ENCODE measurements around the gene ATCAY.

The ATCAY gene

GRCh38 chr19:3968556-3969434 lies 88.3 kb downstream of the ATCAY start:
- ChIA-PET POLR2A (interaction anchor here (1.0 to 6.1 kb wide), 10 partner anchors 9 to 207 kb away, joined by 3 to 266 read pairs (median 6); partner anchors contain the start of genes APBA3, EEF2 and MRPL54), CTCF (interaction anchor here (1.1 to 5.5 kb wide), 5 partner anchors 11 to 281 kb away, joined by 3 to 37 read pairs (median 10); partner anchors contain the start of gene EEF2)
- peak; percentile 98 for DNase-seq (ENCODE audit: low read depth, low spot score)
- H3K4me3 ChIP-seq (ENCODE audit: low read depth, low read length) = peak overlapping the region; percentile 97
- TF ChIP-seq, protein P1, sequence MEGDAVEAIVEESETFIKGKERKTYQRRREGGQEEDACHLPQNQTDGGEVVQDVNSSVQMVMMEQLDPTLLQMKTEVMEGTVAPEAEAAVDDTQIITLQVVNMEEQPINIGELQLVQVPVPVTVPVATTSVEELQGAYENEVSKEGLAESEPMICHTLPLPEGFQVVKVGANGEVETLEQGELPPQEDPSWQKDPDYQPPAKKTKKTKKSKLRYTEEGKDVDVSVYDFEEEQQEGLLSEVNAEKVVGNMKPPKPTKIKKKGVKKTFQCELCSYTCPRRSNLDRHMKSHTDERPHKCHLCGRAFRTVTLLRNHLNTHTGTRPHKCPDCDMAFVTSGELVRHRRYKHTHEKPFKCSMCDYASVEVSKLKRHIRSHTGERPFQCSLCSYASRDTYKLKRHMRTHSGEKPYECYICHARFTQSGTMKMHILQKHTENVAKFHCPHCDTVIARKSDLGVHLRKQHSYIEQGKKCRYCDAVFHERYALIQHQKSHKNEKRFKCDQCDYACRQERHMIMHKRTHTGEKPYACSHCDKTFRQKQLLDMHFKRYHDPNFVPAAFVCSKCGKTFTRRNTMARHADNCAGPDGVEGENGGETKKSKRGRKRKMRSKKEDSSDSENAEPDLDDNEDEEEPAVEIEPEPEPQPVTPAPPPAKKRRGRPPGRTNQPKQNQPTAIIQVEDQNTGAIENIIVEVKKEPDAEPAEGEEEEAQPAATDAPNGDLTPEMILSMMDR (IDR thresholded peaks at IDR 0.05; ENCODE audit: insufficient read depth, low read length, missing control alignments) = no peak

DNA sequence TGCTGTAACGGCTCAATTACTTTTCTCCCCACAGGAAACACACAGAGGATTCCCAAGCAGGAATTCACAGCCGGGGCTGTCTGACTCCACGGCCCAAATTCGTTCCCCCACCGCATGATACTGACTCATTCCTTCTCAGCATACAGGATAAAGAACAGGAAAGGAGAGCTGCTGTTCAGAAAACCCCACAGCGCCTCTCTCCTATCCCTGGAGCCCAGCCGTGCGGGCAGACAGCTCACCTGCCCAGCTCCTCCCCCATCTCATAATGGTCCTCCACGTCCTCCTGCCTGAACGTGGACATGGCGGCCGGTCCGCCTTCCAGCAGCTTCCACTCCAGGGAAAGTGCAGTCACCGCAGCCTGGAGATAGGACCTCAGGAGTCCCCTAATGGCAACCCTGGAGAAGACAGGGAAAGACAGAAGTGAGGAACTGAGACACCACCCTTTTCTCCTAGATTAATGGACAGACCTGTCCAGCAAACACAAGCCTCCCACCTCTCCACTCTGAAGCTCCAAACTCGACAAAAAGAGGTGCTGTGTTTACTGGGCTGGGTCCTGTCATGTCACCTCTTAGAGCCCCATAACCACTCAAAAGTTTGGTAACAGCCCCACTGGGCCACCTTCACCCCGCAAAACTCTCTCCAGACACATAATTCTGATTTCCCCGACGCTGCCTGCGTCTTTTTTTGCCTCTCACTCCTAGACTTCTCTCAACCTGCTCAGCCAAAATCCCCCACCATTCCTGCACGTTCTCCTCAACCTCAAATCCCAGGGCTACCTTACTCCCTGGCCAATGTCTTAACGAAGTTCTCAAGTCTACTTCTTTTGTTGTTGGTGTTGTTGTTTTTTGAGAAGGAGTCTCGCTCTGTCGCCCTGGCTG lies 89.2 kb downstream of the ATCAY start:
- H3K4me3 ChIP-seq (ENCODE audit: low read depth, low read length) = peak overlapping the region; percentile 97
- TF ChIP-seq, protein P1 (IDR thresholded peaks at IDR 0.05; ENCODE audit: insufficient read depth, low read length, missing control alignments) = peak; percentile 27
- POLR2A ChIA-PET = interaction anchor here (0.5 to 6.1 kb wide), 11 partner anchors 10 to 241 kb away, joined by 3 to 266 read pairs (median 5); partner anchors contain the start of genes APBA3, EEF2 and MRPL54
- DNase-seq (ENCODE audit: low read depth, low spot score) = peak; percentile 52
- CTCF ChIA-PET = interaction anchor here (1.1 to 5.5 kb wide), 5 partner anchors 11 to 282 kb away, joined by 3 to 37 read pairs (median 10); partner anchors contain the start of gene EEF2

DNA sequence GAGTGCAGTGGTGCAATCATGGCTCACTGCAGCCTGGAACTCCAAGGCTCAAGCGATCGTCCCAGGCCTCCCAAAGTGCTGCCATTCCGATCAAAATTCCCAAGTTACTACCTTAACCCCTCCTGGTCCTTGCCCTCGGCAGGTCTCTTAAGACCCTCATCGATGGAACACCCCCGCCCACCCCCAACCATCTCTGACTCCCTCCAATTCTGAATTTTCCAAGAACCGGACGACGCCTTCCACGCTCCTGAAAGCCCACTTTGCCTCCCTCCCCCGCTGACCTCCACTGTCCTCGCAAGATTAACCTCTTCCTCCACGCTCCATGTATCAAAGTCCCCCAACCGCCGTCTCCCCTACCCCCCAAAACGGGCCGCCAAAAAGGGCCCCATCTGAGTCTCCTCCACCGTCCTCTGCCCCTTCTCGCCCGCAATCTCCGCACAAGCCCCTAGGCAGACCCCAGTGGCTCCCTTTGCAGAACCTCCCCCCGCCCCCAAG lies 89.9 kb downstream of the ATCAY start:
- CTCF ChIA-PET = interaction anchor here (1.3 to 5.5 kb wide), 4 partner anchors 10 to 18 kb away, joined by 3 to 37 read pairs (median 20); partner anchors contain the start of gene EEF2
- TF ChIP-seq, protein P1 (IDR thresholded peaks at IDR 0.05; ENCODE audit: insufficient read depth, low read length, missing control alignments) = no peak

DNA sequence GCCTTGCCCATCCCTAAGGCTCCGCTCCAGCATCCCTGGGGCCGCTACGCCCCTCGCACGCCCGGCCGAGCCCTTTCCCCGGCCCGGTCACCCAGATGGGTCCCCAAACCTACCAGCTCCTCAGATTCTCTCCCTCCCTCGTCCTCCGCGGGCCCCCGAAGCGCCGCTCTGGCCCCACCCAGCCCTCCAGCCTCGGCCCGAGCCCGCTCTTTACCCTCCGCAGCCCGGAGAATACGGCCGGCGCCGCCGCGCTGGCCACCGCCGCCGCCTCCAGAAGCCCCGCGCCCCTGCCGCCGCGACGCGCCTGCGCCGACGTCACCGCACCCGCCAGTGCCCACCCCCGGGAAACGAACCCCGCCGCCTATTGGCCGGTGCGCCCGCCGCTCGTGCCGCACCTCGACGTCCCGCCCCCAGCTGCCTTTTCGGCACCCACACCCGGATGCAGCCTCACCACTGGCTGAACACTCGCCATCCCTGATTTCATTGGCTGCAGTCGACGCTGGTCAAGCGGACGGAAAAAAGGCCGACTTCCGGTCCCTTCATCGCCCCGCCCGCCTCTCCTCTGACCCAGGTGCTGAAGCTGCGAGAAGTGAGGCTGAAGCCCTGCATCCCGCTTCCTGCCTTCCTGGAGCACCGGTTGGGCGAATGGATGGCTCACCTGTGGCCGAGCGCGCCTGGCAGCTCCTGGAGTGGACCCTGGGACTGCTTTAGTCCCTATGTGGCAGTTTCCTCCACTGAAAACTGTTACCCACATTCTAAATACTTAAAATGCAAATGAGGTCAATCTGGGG lies 90.5 kb downstream of the ATCAY start, which contains the start of gene DAPK3:
TSS of gene DAPK3 (minus strand) at position 292 of the 791 bp plus-strand sequence. CDS start 1,364 bp downstream, outside the sequence.
- DNase-seq (ENCODE audit: low read depth, low spot score) = peak; percentile 85
- ChIA-PET POLR2A (interaction anchor here (0.6 to 6.1 kb wide), 6 partner anchors 8 to 349 kb away, joined by 3 to 266 read pairs (median 4); partner anchors contain the start of gene EEF2), CTCF (interaction anchor here (1.3 to 5.5 kb wide), 3 partner anchors 9 to 17 kb away, joined by 3 to 37 read pairs (median 12); partner anchors contain the start of gene EEF2)
- peak within 1 kb of the TSS; percentile 97 for H3K4me3 ChIP-seq (ENCODE audit: low read depth, low read length)
- TF ChIP-seq, protein P1 (IDR thresholded peaks at IDR 0.05; ENCODE audit: insufficient read depth, low read length, missing control alignments) = no peak

More for the DNA sequence above, 89.9 kb downstream of the ATCAY start:
- POLR2A ChIA-PET = interaction anchor here (0.7 to 6.1 kb wide), 5 partner anchors 8 to 349 kb away, joined by 3 to 266 read pairs (median 9); partner anchors contain the start of genes APBA3, EEF2 and MRPL54
- peak overlapping the region; percentile 97 for H3K4me3 ChIP-seq (ENCODE audit: low read depth, low read length)
- no peak for DNase-seq (ENCODE audit: low read depth, low spot score)

DNA sequence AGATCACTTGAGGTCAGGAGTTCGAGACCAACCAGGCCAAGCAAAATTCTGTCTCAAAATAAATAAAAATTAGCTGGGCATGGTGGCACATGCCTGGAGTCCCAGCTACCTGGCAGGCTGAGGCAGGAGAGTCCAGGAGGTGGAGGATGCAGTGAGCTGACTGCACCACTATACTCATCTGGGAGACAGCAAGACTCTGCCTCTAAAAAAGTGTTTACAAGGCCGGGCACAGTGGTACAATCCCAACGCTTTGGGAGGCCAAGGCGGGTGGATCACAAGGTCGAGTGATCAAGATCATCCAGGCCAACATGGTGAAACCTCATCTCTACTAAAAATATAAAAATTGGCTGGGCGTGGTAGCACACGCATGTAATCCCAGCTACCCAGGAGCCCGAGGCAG lies 94.7 kb downstream of the ATCAY start:
- no peak for DNase-seq (ENCODE audit: low read depth, low spot score)
- ChIA-PET POLR2A (interaction anchor here (2.8 kb wide), 1 partner anchor 9 kb away, joined by 25 read pairs; the partner anchor contains the start of gene EEF2), CTCF (interaction anchor here (1.2 kb wide), 2 partner anchors 9 to 13 kb away, joined by 3 to 5 read pairs; no protein-coding TSS in a partner anchor)
- no peak overlapping the region for H3K4me3 ChIP-seq (ENCODE audit: low read depth, low read length)
- TF ChIP-seq, protein P1 (IDR thresholded peaks at IDR 0.05; ENCODE audit: insufficient read depth, low read length, missing control alignments) = no peak
